22Rv1 (cell line): ENCODE measurements around the gene SLC66A2.

Source experiments
- ZFX ChIP-seq: fragments of 450-650 bp; IDR thresholded peaks from 2 replicates; pipeline ENCODE4 v1.6.1; 2017; ENCODE audit warnings: antibody characterized with exemption, borderline replicate concordance
- TF ChIP-seq, protein P1 (sequence below): fragments of 450-650 bp; IDR thresholded peaks from 2 replicates; pipeline ENCODE4 v1.5.1; 2017; ENCODE audit warnings: mild to moderate bottlenecking

DNA sequence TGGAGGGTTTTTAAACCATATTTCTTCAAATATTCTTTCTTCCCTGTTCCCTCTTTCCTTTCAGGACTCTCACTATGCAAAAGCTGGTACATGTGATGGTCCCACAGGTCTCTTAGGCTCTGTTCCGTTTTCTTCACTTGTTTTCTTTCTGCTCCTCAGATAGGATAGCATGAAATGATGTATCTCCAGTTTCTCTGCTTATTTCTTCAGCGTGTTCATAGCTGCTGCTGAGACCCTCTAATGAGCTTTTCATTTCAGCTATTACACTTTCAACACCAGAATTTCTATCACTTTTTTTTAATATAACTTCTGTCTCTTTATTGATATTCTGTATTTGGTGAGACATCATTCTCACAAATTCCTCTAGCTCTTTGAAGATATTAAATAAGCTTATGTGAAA lies 89.8 kb downstream of the SLC66A2 start:
- TF ChIP-seq, protein P1, sequence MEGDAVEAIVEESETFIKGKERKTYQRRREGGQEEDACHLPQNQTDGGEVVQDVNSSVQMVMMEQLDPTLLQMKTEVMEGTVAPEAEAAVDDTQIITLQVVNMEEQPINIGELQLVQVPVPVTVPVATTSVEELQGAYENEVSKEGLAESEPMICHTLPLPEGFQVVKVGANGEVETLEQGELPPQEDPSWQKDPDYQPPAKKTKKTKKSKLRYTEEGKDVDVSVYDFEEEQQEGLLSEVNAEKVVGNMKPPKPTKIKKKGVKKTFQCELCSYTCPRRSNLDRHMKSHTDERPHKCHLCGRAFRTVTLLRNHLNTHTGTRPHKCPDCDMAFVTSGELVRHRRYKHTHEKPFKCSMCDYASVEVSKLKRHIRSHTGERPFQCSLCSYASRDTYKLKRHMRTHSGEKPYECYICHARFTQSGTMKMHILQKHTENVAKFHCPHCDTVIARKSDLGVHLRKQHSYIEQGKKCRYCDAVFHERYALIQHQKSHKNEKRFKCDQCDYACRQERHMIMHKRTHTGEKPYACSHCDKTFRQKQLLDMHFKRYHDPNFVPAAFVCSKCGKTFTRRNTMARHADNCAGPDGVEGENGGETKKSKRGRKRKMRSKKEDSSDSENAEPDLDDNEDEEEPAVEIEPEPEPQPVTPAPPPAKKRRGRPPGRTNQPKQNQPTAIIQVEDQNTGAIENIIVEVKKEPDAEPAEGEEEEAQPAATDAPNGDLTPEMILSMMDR = no peak
- TF ChIP-seq ZFX = no peak
